ENCODE results near the gene TXNRD1. TPM values are rescaled to one million over a fixed set of nuclear protein-coding genes. Genes with fewer than 3 reads are reported as not detected.
"Not testable (repeated sequence)": the region's sequence is repeated elsewhere in the genome, so short reads cannot be mapped to it uniquely, and the experiment has no call there.

Gene TXNRD1
- total and polyA plus RNA-seq, 9 donors = 45.0 to 157 (median 77.4) TPM

DNA sequence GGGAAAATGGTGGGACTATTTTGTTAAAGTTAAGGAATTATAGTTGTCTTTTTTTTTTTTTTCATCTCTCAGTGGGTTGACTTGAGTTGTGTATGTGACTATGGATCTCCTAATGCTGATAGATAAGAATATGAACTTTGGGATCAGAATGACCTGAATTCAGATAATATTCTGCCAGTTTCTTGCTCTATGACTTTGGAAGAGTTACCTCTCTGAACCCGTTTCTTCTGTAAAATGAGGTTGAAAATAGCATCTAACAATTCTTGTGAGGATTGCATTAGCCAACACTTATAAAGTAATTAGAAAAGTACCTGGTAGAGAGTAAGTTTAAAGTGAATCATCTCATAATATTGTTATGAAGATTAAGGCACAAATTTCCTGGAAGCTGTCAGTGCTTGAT, 106.4 kb downstream of the TXNRD1 start:
- TF ChIP-seq, protein P1, sequence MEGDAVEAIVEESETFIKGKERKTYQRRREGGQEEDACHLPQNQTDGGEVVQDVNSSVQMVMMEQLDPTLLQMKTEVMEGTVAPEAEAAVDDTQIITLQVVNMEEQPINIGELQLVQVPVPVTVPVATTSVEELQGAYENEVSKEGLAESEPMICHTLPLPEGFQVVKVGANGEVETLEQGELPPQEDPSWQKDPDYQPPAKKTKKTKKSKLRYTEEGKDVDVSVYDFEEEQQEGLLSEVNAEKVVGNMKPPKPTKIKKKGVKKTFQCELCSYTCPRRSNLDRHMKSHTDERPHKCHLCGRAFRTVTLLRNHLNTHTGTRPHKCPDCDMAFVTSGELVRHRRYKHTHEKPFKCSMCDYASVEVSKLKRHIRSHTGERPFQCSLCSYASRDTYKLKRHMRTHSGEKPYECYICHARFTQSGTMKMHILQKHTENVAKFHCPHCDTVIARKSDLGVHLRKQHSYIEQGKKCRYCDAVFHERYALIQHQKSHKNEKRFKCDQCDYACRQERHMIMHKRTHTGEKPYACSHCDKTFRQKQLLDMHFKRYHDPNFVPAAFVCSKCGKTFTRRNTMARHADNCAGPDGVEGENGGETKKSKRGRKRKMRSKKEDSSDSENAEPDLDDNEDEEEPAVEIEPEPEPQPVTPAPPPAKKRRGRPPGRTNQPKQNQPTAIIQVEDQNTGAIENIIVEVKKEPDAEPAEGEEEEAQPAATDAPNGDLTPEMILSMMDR (IDR thresholded peaks at IDR 0.05) = no peak
- TF ChIP-seq POLR2A (IDR thresholded peaks at IDR 0.05) (no peak), EP300 (IDR thresholded peaks at IDR 0.05) (no peak)
- intact Hi-C loops (cut with DNase I) = no loop called here
- WGBS, 3 donors = 94 to 100% (median 96%) methylated on average over 1 of the region's 1 CpG
- no peak overlapping the region for H3K4me3 ChIP-seq
- H3K9me3 ChIP-seq = no peaks in the 10 kb centered on the region
- H3K36me3 ChIP-seq = no peaks in the 10 kb centered on the region
- no peaks in the 10 kb centered on the region for H3K27me3 ChIP-seq
- DNase-seq = no peak
- no peak overlapping the region for H3K27ac ChIP-seq
- peaks cover 1% of the 10 kb centered on the region for H3K4me1 ChIP-seq (ENCODE audit: insufficient read depth)

DNA sequence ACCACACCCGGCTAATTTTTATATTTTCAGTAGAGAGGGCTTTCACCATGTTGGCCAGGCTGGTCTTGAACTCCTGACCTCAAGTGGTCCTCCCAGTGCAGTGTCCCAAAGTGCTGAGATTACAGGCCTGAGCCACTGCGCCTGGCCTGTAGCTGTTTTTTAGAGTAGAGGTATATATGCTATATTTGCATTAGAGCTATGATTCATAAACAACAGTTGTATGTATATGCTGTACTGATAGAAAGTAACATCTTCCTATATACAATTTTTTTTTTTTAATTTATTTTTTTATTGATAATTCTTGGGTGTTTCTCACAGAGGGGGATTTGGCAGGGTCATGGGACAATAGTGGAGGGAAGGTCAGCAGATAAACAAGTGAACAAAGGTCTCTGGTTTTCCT, 107.0 kb downstream of the TXNRD1 start:
- 96 to 100% (median 100%) methylated on average over 2 of the region's 2 CpGs for WGBS, 3 donors
- H3K9me3 ChIP-seq; H3K4me1 ChIP-seq (ENCODE audit: insufficient read depth); H3K36me3 ChIP-seq; H3K27me3 ChIP-seq; H3K27ac ChIP-seq; H3K4me3 ChIP-seq; DNase-seq; intact Hi-C loops (cut with DNase I): not testable (repeated sequence)

DNA sequence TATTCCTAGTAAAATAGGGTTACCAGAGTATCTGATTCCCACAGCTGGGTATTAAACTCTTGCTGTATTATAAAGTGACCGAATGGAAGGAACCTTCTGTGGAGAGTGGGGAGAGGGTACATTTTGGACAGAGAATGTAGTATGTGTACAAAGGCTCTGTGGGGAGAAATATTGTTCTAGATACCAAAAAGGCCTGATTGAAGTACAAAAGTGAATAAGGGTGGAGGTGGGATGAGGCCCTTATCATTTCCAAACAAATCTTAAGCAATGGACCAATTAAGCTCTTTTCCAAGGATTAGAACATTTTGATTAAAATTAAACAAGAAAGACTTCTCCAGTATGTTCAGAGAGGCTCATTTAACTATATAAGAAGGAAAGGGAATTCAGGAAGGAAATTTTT, 108.3 kb downstream of the TXNRD1 start:
- Histone ChIP-seq H3K27me3 (no peaks in the 10 kb centered on the region), H3K4me3 (no peak overlapping the region), H3K36me3 (no peaks in the 10 kb centered on the region), H3K4me1 (ENCODE audit: insufficient read depth) (no peaks in the 10 kb centered on the region), H3K9me3 (no peaks in the 10 kb centered on the region), H3K27ac (no peak overlapping the region)
- TF ChIP-seq POLR2A (IDR thresholded peaks at IDR 0.05) = no peak
- TF ChIP-seq, protein P1 (IDR thresholded peaks at IDR 0.05) = no peak
- no peak for DNase-seq
- intact Hi-C loops (cut with DNase I) = no loop called here
- WGBS, 3 donors = 97 to 98% (median 97%) methylated on average over 1 of the region's 1 CpG

DNA sequence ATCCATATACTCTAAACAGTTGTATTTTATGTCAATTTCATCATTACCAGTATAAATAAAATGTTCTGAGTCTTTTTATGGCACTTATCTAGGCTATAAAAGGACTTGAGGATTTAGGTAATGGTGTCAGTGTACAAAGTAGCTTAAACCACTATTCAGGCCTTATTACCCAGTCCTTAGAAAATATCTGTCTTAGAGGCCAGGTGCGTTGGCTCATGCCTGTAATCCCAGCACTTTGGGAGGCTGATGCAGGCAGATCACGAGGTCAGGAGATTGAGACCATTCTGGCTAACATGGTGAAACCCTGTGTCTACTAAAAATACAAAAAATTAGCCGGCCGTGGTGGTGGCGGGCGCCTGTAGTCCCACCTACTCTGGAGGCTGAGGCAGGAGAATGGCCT, 112.7 kb downstream of the TXNRD1 start:
- H3K27me3 ChIP-seq; H3K4me3 ChIP-seq; DNase-seq; H3K27ac ChIP-seq; H3K9me3 ChIP-seq; intact Hi-C loops (cut with DNase I); H3K4me1 ChIP-seq (ENCODE audit: insufficient read depth); H3K36me3 ChIP-seq: not testable (repeated sequence)
- 88 to 95% (median 91%) methylated on average over 6 of the region's 6 CpGs for WGBS, 3 donors

DNA sequence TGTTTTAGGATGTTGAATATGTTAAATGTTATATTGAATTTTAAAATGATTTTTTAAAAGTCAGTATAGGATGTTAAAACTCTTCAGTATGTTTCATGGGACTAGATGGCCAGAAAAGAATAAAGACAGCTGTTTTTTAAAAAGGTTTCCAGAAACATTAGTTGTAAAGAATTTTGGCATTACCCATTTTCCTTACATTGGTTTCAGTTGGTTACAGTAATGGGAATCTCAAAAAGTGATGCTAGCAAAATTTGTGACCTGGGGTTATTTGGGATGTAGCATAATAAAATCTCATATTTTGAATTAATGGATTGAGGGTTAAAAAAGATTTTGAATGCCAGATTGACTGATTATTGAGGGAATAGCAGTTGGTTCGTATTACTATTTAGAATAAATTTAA, 113.2 kb downstream of the TXNRD1 start:
- Histone ChIP-seq H3K4me3 (no peak overlapping the region), H3K4me1 (ENCODE audit: insufficient read depth) (no peaks in the 10 kb centered on the region), H3K27ac (no peak overlapping the region), H3K27me3 (no peaks in the 10 kb centered on the region), H3K9me3 (no peaks in the 10 kb centered on the region), H3K36me3 (no peaks in the 10 kb centered on the region)
- WGBS, 3 donors = 89 to 95% (median 94%) methylated on average over 1 of the region's 1 CpG
- no peak for TF ChIP-seq POLR2A (IDR thresholded peaks at IDR 0.05)
- TF ChIP-seq EP300 (IDR thresholded peaks at IDR 0.05) = no peak
- TF ChIP-seq, protein P1 (IDR thresholded peaks at IDR 0.05) = no peak
- intact Hi-C loops (cut with DNase I) = no loop called here
- no peak for DNase-seq

Data from ovary (tissue), 9 donors.